ENCODE results near the gene IFNL2.

Gene IFNL2

DNA sequence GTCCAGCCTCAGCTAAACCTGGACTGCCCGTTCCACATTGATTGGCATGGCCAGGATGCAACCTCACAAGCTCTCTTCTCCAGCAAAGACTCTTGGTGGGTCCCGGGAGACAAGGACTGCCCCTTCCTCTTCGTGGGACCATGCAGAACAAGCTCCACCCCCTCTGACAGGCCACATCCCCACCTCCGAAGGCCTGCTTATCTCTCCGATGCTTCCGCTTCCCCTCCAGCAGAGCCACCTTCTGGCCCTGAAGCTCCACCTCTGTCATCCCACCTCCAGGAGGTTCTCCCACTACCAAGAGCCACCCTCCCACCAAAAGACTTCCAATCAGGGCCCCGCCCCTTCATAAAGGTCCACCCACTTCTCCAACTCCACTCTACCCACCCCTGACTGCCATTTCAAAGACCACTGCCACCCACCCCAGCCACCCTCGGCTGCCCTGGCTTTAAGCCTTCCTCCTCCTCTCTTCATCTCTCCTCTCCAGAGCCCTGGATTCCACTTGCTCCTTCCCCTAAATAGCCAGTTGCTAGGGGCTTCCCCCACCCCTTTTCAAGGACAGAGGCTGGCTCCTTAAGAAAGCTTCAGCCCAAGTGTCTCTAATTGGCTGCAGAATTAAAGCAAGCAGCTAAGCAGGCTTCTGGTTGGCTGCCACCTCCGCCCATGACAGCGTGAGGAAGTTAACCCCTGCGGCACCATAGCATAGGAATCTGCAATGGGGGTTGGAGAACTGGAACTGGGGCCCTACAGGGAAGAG lies 42.5 kb downstream of the IFNL2 start:
- H3K9me3 ChIP-seq (ENCODE audit: insufficient read depth, low read depth, low read length): no peaks in the 10 kb centered on the region
- H3K36me3 ChIP-seq (ENCODE audit: insufficient read depth, low read length): peaks cover 7% of the 10 kb centered on the region; the same call in 1 of the 2 replicates
- H3K27me3 ChIP-seq (ENCODE audit: insufficient read depth, low read length, poor library complexity, severe bottlenecking): no peaks in the 10 kb centered on the region
- no peaks in the 10 kb centered on the region for H3K9me2 ChIP-seq (replicated peaks; ENCODE audit: low read depth, low read length)
- no peaks in the 10 kb centered on the region for H4K20me1 ChIP-seq (ENCODE audit: insufficient read depth, low read length, poor library complexity, severe bottlenecking)
- H3K4me3 ChIP-seq (ENCODE audit: low read length, poor library complexity, severe bottlenecking): peak overlapping the region; percentile 17
- H3F3A ChIP-seq (ENCODE audit: low read depth): no peaks in the 10 kb centered on the region
- H3K4me2 ChIP-seq (ENCODE audit: low read depth, low read length, poor library complexity, severe bottlenecking): peak overlapping the region; percentile 43
- TF ChIP-seq EZH2phosphoT487 (IDR thresholded peaks at IDR 0.05; ENCODE audit: borderline replicate concordance): no peak
- TF ChIP-seq, protein P1, sequence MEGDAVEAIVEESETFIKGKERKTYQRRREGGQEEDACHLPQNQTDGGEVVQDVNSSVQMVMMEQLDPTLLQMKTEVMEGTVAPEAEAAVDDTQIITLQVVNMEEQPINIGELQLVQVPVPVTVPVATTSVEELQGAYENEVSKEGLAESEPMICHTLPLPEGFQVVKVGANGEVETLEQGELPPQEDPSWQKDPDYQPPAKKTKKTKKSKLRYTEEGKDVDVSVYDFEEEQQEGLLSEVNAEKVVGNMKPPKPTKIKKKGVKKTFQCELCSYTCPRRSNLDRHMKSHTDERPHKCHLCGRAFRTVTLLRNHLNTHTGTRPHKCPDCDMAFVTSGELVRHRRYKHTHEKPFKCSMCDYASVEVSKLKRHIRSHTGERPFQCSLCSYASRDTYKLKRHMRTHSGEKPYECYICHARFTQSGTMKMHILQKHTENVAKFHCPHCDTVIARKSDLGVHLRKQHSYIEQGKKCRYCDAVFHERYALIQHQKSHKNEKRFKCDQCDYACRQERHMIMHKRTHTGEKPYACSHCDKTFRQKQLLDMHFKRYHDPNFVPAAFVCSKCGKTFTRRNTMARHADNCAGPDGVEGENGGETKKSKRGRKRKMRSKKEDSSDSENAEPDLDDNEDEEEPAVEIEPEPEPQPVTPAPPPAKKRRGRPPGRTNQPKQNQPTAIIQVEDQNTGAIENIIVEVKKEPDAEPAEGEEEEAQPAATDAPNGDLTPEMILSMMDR (conservative IDR thresholded peaks at IDR 0.05; ENCODE audit: low read length): no peak
- peaks cover 3% of the 10 kb centered on the region; the same call in 1 of the 2 replicates for H3K79me2 ChIP-seq (ENCODE audit: insufficient read depth, low read length)
- peaks cover 6% of the 10 kb centered on the region for H3K4me1 ChIP-seq (ENCODE audit: insufficient read depth, low read length, poor library complexity, severe bottlenecking)
- no peak overlapping the region for H3K9ac ChIP-seq (ENCODE audit: low read depth, low read length, poor library complexity, severe bottlenecking)
- no peak overlapping the region for H2AFZ ChIP-seq (ENCODE audit: low read length)

DNA sequence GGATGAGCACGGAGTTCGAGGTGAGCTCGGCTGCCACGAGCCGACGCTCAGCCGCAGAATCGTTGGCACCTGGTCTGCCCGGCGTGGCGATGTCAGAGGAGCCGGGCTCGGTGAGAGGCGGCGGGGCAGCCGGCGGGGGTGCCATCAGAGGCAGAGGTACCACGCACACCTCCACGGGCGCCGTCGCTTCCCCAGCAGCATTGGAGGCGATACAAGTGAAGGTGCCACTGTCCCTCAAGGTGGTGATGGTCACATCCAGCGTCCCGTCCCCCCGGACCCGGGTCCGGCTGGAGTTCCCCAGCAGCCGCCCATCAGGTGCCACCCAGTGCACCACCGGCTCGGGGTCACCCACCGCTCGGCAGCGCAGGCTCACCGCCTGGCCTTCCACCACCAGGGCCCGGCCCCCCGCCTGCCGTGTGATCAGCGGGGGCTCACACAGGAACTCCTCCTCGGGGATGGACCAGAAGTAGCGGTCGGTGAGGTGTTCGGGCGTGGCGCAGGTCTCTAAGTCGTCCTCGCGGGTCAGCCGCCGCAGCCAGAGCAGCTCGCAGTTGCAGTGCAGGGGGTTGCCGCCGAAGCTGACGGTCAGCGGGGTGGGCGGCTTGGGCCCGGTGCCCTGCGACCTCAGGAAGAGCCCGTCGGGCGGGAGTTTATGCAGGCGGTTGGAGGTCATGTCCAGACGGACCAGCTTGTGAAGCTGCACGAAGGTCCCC lies 46.0 kb downstream of the IFNL2 start:
- H3F3A ChIP-seq (ENCODE audit: low read depth): no peaks in the 10 kb centered on the region
- no peaks in the 10 kb centered on the region for H3K27me3 ChIP-seq (ENCODE audit: insufficient read depth, low read length, poor library complexity, severe bottlenecking)
- H4K20me1 ChIP-seq (ENCODE audit: insufficient read depth, low read length, poor library complexity, severe bottlenecking): no peaks in the 10 kb centered on the region
- no peak overlapping the region for H3K4me2 ChIP-seq (ENCODE audit: low read depth, low read length, poor library complexity, severe bottlenecking)
- H3K79me2 ChIP-seq (ENCODE audit: insufficient read depth, low read length): peaks cover 16% of the 10 kb centered on the region; the same call in 1 of the 2 replicates
- no peak for TF ChIP-seq EZH2phosphoT487 (IDR thresholded peaks at IDR 0.05; ENCODE audit: borderline replicate concordance)
- TF ChIP-seq, protein P1 (conservative IDR thresholded peaks at IDR 0.05; ENCODE audit: low read length): no peak
- no peaks in the 10 kb centered on the region for H3K9me2 ChIP-seq (replicated peaks; ENCODE audit: low read depth, low read length)
- peaks cover 7% of the 10 kb centered on the region; the same call in 1 of the 2 replicates for H3K36me3 ChIP-seq (ENCODE audit: insufficient read depth, low read length)
- H3K9ac ChIP-seq (ENCODE audit: low read depth, low read length, poor library complexity, severe bottlenecking): no peak overlapping the region
- H3K4me1 ChIP-seq (ENCODE audit: insufficient read depth, low read length, poor library complexity, severe bottlenecking): peaks cover 17% of the 10 kb centered on the region
- H3K4me3 ChIP-seq (ENCODE audit: low read length, poor library complexity, severe bottlenecking): no peak overlapping the region
- H3K9me3 ChIP-seq (ENCODE audit: insufficient read depth, low read depth, low read length): no peaks in the 10 kb centered on the region
- H2AFZ ChIP-seq (ENCODE audit: low read length): no peak overlapping the region

DNA sequence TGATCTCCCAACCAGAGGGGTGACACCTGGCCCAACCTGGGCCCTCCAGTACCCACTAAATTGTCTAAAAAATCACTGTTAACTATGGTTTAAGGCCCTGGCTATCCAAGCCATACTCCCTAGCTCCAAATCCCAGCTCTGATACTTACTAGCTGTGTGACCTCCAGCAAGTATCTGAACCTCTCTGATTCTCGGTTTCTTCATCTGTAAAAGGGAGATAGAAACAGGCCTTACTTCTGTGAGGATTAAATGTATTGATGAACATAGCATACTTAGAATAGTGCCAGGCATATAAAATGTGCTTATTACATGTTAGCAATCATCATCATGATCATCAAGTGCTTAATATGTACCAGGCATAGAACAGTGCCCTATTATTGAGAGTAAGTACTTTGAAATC lies 47.7 kb downstream of the IFNL2 start:
- Histone ChIP-seq H4K20me1 (ENCODE audit: insufficient read depth, low read length, poor library complexity, severe bottlenecking) (peaks cover 6% of the 10 kb centered on the region), H3K9ac (ENCODE audit: low read depth, low read length, poor library complexity, severe bottlenecking) (no peak overlapping the region)
- no peak for TF ChIP-seq EZH2phosphoT487 (IDR thresholded peaks at IDR 0.05; ENCODE audit: borderline replicate concordance)
- TF ChIP-seq, protein P1 (conservative IDR thresholded peaks at IDR 0.05; ENCODE audit: low read length): no peak

More for the DNA sequence above, 47.7 kb downstream of the IFNL2 start:
- no peak overlapping the region for H3K4me3 ChIP-seq (ENCODE audit: low read length, poor library complexity, severe bottlenecking)
- H3K79me2 ChIP-seq (ENCODE audit: insufficient read depth, low read length): peaks cover 29% of the 10 kb centered on the region; the same call in 1 of the 2 replicates
- no peaks in the 10 kb centered on the region for H3K9me3 ChIP-seq (ENCODE audit: insufficient read depth, low read depth, low read length)
- H3K4me1 ChIP-seq (ENCODE audit: insufficient read depth, low read length, poor library complexity, severe bottlenecking): peaks cover 23% of the 10 kb centered on the region
- H3K27me3 ChIP-seq (ENCODE audit: insufficient read depth, low read length, poor library complexity, severe bottlenecking): no peaks in the 10 kb centered on the region
- H3F3A ChIP-seq (ENCODE audit: low read depth): no peaks in the 10 kb centered on the region
- no peak overlapping the region for H2AFZ ChIP-seq (ENCODE audit: low read length)
- H3K36me3 ChIP-seq (ENCODE audit: insufficient read depth, low read length): peaks cover 7% of the 10 kb centered on the region; the same call in 1 of the 2 replicates
- H3K4me2 ChIP-seq (ENCODE audit: low read depth, low read length, poor library complexity, severe bottlenecking): no peak overlapping the region
- no peaks in the 10 kb centered on the region for H3K9me2 ChIP-seq (replicated peaks; ENCODE audit: low read depth, low read length)
